Measurements from ENCODE around the gene RSPH9.

GRCh38 chr6:43628393-43629103 is 16.3 kb upstream of the RSPH9 start:
- TF ChIP-seq CTCF (IDR thresholded peaks at IDR 0.05), result no peak
- peak; percentile 49 for TF ChIP-seq GABPA (IDR thresholded peaks at IDR 0.05; ENCODE audit: low read depth)
- peak; percentile 32; the same call in 1 of the 2 replicates for TF ChIP-seq MXI1 (IDR thresholded peaks at IDR 0.05; ENCODE audit: low read depth, low read length)
- 0 out of 2 replicates have a peak, but pooled peaks have one; percentile 26 for TF ChIP-seq YY1 (IDR thresholded peaks at IDR 0.05; ENCODE audit: low read depth)
- TF ChIP-seq GATA2 (CRISPR knock-in tag; IDR thresholded peaks at IDR 0.05), result no peak
- no peak for TF ChIP-seq MAX (IDR thresholded peaks at IDR 0.05; ENCODE audit: low read depth)
- no peak for TF ChIP-seq JUND (IDR thresholded peaks at IDR 0.05)
- no peak for TF ChIP-seq ZBTB33 (IDR thresholded peaks at IDR 0.05; ENCODE audit: borderline replicate concordance, low read depth)
- TF ChIP-seq CHD2 (IDR thresholded peaks at IDR 0.05; ENCODE audit: low read length, partially characterized antibody), result no peak
- TF ChIP-seq NRF1 (IDR thresholded peaks at IDR 0.05; ENCODE audit: low read depth, low read length), result no peak
- no peak for TF ChIP-seq SMC3 (IDR thresholded peaks at IDR 0.05; ENCODE audit: low read depth, low read length)
- TF ChIP-seq RCOR1 (IDR thresholded peaks at IDR 0.05; ENCODE audit: low read length), result no peak
- no peak for TF ChIP-seq REST (IDR thresholded peaks at IDR 0.05; ENCODE audit: low read depth, low read length)
- TF ChIP-seq TAF1 (IDR thresholded peaks at IDR 0.05; ENCODE audit: borderline replicate concordance, low read depth, low read length), result no peak
